Fibroblast of gingiva (primary cell): ENCODE data around the gene TAS2R40.

Experiments used
- DNase-seq: peaks from one replicate; pipeline ENCODE4 v3.0.0-alpha.2; 2011; ENCODE audit warnings: low read depth

Gene TAS2R40

GRCh38 chr7:143223784-143224183, 1.9 kb downstream of the TAS2R40 start:
- no peak for DNase-seq

- DNase-seq: no peak
These were observed 3.2 kb downstream of the TAS2R40 start for GRCh38 chr7:143225047-143225446.

DNA sequence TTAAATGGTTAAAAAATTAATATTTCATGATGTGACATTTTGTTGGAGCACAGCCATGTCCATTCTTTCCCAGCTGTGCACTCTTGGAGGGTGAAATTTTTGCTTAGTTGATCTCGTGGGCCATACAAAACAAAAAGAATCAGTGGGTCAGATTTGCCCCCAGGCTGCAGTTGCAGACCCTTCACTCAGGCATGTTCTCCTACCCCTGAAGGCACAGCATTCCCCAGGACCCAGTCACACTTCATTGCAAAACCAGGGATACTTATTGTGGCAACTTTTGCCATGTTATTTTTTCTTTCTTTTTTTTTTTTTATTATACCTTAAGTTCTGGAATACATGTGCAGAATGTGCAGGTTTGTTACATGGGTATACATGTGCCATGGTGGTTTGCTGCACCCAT, 6.0 kb downstream of the TAS2R40 start:
- DNase-seq: peak; percentile 53

DNA sequence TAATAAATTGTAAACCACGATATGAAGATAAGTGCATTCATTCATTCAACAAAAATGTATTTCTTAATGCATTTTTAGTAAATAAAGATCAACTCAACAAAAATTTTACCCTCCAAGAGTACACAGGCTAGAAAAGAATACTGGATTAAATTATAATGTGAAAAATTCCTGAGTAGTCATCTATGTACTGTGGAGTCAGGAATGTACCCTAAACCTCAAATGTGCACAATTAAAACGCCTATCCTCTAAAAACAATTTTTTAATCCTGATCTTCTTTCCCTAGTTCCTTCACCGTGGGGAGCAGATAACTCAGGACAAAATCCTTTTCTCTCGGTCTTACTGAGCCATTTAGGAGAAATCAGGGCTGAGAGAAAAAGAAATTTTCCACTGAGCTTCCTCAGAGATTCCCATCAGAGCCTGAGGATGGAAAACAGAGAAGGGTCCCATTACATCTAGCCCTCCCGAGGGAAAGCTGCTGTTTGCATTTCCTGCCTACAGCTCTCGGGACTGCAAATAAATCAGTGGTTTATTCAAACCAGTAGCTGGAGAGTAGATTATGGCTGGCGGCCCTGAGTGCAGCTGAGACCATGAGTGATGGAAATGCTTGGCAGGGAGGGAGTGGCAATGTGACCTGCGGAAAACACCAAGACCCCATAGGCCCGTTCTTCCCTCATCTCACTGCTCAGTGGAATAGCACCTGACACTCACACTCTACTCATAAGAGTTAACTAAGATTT, 7.4 kb downstream of the TAS2R40 start:
- peak; percentile 16 for DNase-seq

GRCh38 chr7:143230602-143231457, 9.0 kb downstream of the TAS2R40 start:
- DNase-seq: no peak

- DNase-seq: no peak
These were observed 12.1 kb downstream of the TAS2R40 start for GRCh38 chr7:143233816-143234532.

DNA sequence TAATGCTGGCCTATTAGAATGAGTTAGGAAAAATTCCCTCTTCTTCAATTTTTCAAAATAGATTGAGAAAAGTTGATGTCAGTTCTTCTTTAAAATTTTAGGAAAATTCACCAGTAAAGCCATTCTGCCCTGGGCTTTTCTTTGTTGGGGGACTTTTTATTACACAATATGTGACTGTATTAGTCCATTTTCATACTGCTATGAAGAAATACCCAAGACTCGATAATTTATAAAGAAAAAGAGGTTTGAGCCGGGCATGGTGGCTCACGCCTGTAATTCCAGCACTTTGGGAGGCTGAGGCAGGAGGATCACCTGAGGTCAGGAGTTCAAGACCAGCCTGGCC, 12.7 kb downstream of the TAS2R40 start:
- no peak for DNase-seq

DNA sequence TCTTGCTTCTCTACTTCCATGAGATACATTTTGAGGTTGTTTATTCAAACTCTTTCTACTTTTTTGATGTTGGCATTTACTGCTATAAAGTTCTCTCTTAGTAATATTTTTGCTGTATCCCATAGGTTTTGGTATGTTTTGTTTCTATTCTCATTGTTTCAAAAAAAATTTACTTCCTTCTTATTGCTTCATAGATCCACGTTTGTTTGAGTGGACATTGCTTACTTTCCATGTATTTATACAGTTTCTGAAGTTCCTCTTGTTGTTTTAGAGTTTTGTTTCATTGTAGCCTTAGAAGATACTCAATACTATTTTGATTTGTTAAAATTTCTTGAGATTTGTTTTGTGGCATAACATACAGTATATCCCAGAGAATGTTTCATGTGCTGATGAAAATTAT, 13.7 kb downstream of the TAS2R40 start:
- DNase-seq: no peak

- DNase-seq: no peak
These were observed 14.7 kb downstream of the TAS2R40 start for GRCh38 chr7:143236408-143236990.

- DNase-seq: no peak
These were observed 15.5 kb downstream of the TAS2R40 start for GRCh38 chr7:143237366-143237765.

DNA sequence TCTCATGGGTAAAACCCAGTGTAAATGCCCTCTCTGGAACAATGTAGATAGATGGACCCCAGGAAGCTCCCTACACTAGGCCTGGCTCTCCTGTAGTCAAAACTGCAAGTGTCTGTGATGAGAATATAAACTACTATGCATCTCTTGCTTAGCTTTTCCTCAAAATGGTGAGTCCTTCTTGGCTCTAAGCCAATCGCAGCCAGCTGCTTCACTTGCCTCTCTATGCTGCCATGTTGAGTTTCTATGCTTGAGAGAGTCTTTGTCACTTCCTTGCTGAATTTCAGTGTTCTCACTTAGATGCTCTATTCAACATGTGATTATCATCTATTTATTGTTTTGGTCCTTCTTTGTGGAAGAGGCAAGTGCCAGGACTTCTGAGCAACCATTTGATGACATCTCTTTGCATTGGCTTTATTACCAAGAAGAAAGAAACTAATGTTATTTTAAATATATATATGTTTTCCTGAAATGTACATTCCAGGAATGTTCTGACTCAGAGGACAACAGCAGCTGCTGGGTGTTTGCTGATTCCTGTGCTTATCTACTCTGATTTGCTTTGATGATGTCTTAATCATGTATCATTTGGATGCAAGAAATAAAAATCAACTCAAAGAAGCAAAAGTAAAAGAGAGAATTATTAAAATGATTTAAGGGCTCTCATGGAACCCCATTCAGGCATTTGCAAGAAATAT, 16.6 kb downstream of the TAS2R40 start:
- DNase-seq: no peak

GRCh38 chr7:143239813-143240212, 18.0 kb downstream of the TAS2R40 start:
- peak; percentile 83 for DNase-seq

DNA sequence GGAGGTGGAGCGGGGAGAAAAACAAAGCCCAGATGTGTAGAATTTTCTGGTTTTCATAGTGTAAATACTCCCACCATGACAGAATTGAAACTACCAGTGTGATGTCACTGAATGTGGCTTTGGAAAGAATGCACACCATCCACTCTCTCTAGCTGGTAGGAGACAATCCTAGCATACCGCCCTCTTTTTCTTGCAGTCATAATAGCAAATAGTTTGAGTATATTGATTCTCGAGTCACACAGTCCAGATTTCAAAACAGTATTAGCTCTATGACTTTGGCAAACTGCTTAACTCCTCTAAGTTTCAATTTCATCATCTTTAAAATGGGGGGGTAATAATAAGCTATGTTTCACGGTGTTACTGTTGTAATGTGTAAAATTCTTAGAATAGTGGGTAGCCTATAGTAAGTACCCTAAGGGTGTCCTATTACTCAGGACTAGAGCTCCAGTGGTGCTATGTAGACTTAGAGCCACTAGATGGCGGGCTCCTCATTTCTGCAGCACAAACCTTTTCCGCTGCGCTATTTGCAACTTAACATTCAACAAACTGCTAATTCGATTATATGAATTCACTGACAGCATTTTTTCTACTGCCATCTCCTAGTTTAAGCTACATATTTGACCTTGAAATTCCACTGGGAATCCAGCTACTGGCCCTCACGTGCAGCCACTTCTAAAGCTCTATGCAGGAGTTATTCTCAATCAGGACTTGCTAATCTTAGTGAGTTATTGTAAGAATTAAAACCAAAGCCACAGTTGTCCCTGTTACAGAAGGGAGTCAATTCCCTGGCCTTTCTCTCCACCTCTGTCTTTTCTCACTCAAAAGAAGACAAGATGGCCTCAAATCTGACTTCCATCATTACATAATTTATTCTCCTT, 18.7 kb downstream of the TAS2R40 start:
- peak; percentile 82 for DNase-seq

DNA sequence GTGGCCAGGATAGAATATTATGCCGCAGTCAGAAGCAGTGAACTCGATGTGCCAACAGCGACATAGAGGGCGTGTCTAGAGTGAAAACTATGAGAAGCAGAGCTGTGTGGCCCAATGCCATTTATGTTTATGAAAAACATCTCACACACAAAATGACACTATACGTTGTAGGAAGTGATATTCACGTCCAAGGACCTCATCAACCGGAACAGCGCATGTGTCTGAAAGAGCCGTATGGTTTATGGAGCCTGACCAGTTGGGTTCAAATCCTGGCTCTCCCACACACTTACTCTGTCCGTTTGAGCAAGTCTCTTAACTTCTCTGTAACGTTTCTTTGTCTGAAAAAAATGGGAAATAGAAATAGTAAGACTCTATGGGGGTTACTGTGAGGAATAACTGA, 20.5 kb downstream of the TAS2R40 start:
- DNase-seq: no peak

DNA sequence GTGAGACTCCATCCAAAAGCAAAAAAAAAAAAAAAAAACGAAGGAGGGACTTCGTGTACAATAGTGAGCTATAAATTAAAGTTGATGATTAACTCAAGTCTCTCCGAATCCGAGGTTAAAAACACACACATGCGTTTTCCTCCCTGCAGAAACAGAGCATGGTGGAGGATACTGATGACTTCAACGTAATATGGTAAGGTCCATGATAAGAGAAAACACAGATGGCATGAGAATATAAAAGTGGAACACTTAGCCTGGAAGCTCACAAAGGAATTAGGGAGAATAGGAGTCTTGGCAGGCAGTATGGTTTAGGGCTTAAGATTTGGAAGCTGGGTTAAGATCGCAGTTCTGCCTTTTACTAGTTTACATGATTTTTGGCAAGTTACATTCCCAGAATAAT, 21.3 kb downstream of the TAS2R40 start:
- DNase-seq: no peak

DNA sequence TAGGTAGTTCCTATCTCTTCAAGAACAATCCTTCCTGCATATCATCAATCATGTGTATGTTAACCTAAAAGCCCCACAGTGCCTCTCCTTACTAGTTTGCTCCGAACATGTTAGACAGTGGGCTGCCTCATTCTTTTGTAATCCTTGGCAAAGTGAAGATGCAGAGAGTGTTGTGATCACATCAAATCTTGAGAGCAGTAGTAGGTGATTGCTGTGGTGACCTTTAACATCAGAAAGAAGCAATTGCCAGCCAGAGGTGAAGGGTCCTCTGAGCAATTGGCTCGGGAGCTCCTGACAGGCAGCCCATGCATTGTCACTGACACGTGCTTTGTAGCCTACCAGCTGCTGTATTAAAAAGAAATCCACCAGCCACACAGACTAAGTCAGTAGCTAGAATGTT, 21.8 kb downstream of the TAS2R40 start:
- no peak for DNase-seq

DNA sequence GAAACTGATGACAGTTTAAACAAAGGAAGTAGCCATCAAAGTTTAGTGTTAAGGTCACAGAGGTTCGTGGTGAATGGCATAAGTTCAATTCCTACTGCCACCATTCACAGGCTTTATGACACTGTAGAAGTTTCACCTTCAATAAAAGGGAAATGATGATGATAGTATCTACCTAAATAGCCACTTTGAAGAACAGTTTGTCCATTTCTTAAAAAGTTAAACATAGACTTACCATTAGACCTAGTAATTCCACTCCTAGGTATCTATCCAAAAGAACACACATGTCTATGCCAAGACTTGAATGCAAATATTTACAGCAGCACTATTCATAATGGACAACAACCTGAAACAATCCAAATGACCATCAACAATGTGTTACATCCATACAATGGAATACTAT, 22.5 kb downstream of the TAS2R40 start:
- DNase-seq: no peak

DNA sequence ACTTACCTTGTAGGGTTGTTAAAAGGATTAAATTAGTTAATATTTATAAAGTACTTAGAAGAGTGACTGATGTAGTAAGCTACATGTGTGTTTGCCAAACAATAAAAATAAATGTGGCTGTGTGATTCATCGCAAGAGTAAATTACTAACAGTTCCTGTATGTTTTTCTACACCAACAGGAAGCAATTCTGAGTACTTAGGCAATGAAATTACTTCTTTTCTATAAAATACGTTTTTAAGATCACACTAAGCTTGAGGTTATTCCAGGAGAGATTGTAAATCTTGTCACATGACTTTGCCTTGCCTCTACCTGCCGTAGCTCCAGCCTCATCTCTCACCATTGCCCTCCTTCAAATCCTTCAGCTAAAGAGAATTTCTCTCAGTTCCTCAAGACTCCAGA, 23.3 kb downstream of the TAS2R40 start:
- peak; percentile 57 for DNase-seq

DNA sequence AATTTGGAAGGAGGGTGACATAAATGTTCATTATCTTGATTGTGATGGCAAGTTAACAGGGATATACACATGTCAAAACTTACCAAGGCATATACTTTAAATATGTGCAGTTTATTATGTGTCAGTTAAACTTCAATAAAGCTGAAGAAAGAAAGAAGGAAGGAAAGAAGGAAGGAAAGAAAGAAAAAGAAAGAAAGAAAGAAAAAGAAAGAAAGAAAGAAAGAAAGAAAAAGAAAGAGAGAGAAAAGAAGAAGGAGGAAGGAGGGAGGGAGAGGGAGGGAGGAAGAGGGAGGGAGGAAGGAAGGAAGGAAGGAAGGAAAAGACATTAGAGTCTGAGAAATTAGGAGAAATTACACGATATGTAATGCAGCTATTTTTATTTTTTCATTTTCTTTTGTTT, 25.5 kb downstream of the TAS2R40 start:
- DNase-seq: no peak

- peak; percentile 59 for DNase-seq
These were observed 27.0 kb downstream of the TAS2R40 start for GRCh38 chr7:143248761-143249354.

DNA sequence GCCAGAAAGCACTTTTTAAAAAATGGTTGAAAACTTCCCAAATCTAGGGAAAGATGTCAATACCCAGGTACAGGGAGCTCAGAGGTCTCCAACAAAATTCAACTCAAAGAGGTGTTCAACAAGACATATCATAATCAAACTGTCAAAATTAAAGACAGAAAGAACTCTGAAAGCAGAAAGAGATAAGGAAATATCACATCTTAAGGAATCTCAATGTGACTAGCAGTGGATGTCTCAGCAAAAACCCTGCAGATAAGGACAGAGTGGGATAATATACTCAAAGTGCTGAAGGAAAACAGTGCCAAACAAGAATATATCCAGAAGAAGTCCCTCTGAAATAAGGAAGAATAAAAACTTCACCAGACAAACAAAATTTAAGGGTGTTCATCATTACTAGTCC, 28.4 kb downstream of the TAS2R40 start:
- DNase-seq: no peak
